ENCODE results near the gene HNRNPC.
"Not testable (repeated sequence)": the region's sequence is repeated elsewhere in the genome, so short reads cannot be mapped to it uniquely, and the experiment has no call there.

The HNRNPC gene

GRCh38 chr14:21185491-21185890 is 83.8 kb downstream of the HNRNPC start:
- no peak for DNase-seq

- no peak for DNase-seq
These were observed 85.0 kb downstream of the HNRNPC start for GRCh38 chr14:21184254-21184653.

- DNase-seq, result no peak
These were observed 87.1 kb downstream of the HNRNPC start for GRCh38 chr14:21182166-21182565.

GRCh38 chr14:21171128-21171527 is 98.1 kb downstream of the HNRNPC start:
- DNase-seq, result no peak

GRCh38 chr14:21169573-21169972 is 99.7 kb downstream of the HNRNPC start:
- DNase-seq, result no peak

- DNase-seq, result no peak
These were observed 101.2 kb downstream of the HNRNPC start for GRCh38 chr14:21168055-21168454.

- DNase-seq, result not testable (repeated sequence)
These were observed 103.6 kb downstream of the HNRNPC start for GRCh38 chr14:21165670-21166069.

GRCh38 chr14:21165002-21165605 is 104.1 kb downstream of the HNRNPC start:
- DNase-seq, result not testable (repeated sequence)

GRCh38 chr14:21163871-21164291 is 105.4 kb downstream of the HNRNPC start:
- no peak for DNase-seq

GRCh38 chr14:21162081-21162480 is 107.2 kb downstream of the HNRNPC start:
- no peak for DNase-seq

GRCh38 chr14:21160061-21160610 is 109.1 kb downstream of the HNRNPC start:
- no peak for DNase-seq
